Measurements from ENCODE around the gene NXPH3. TPM values are rescaled to one million over a fixed set of nuclear protein-coding genes. Genes with fewer than 3 reads are reported as not detected.

The NXPH3 gene
- polyA plus RNA-seq, 1 of the 3 experiments (the other 2 are of a cell fraction) = 0.30 TPM

- TF ChIP-seq REST (IDR thresholded peaks at IDR 0.05; ENCODE audit: low read depth, low read length) = no peak
- TF ChIP-seq CHD2 (IDR thresholded peaks at IDR 0.05; ENCODE audit: low read length, partially characterized antibody) = no peak
Measured at GRCh38 chr17:49566668-49567071, 9.0 kb upstream of the NXPH3 start (continued).

GRCh38 chr17:49567104-49567521 is 8.6 kb upstream of the NXPH3 start:
- Histone ChIP-seq H3K36me3 (replicated peaks in 1 of 2; ENCODE audit: control insufficient read depth in 1 of 2, insufficient read depth in 2 of 2, low read length in 1 of 2) (no peaks in the 10 kb centered on the region), H3K4me1 (ENCODE audit: control insufficient read depth in 1 of 2, insufficient read depth in 2 of 2, low read depth in 1 of 2, low read length in 1 of 2) (peaks cover 0 to 14% of the 10 kb centered on the region in 2 experiments; a peak in 1 of 4 replicates), H3K9me2 (no peaks in the 10 kb centered on the region), H4K20me1 (ENCODE audit: insufficient read depth) (no peaks in the 10 kb centered on the region), H3K79me2 (ENCODE audit: insufficient read depth) (no peaks in the 10 kb centered on the region), H3K9ac (no peak overlapping the region), H3K27ac (ENCODE audit: low read depth in 2 of 2, low read length in 1 of 2) (no peak overlapping the region), H3K9me3 (no peaks in the 10 kb centered on the region), H3F3A (replicated peaks; ENCODE audit: insufficient read depth) (peaks cover 15% of the 10 kb centered on the region), H3K27me3 (ENCODE audit: insufficient read depth) (peaks cover 65% of the 10 kb centered on the region), H3K4me3 (ENCODE audit: low read depth in 2 of 2, low read length in 1 of 2) (no peak overlapping the region), H3K4me2 (no peak overlapping the region), H2AFZ (ENCODE audit: low read depth) (no peak overlapping the region)
- CTCF ChIA-PET = interaction anchor here (0.5 to 48.9 kb wide), 88 partner anchors 9 to 1196 kb away, joined by 3 to 2107 read pairs (median 4); partner anchors contain the start of genes DLX3, NGFR, NXPH3 and PHB1
- POLR2A ChIA-PET = interaction anchor here (1.0 kb wide), 1 partner anchor 141 kb away, joined by 3 read pairs; the partner anchor contains the start of gene SLC35B1
- DNase-seq = no peak
- TF ChIP-seq REST (IDR thresholded peaks at IDR 0.05; ENCODE audit: low read depth, low read length) (no peak), USF2 (IDR thresholded peaks at IDR 0.05; ENCODE audit: borderline replicate concordance, low read depth, low read length) (no peak), PBX3 (IDR thresholded peaks at IDR 0.05) (no peak), RCOR1 (IDR thresholded peaks at IDR 0.05; ENCODE audit: low read length) (no peak), RAD21 (IDR thresholded peaks at IDR 0.05; ENCODE audit: low read length) (no peak), MAX (IDR thresholded peaks at IDR 0.05; ENCODE audit: low read depth) (no peak), MXI1 (IDR thresholded peaks at IDR 0.05; ENCODE audit: low read depth, low read length) (no peak)
- WGBS (ENCODE audit: low lambda C conversion rate) = 7% methylated on average over 9 of the region's 9 CpGs

All from SK-N-SH (cell line).